K562 (cell line): ENCODE measurements around the gene MAGEA1. TPM values are rescaled to one million over a fixed set of nuclear protein-coding genes. Genes with fewer than 3 reads are reported as not detected.

Source experiments
- ATAC-seq: fragments of 200-7000 bp; cut with Tn5 transposase; 3 replicates; pipeline ENCODE4 v1.9.1; 2020; ENCODE audit warnings: moderate library complexity
- BruUV-seq: library from RNA; stranded (reverse); fragments of 400-500 nt; replicated peaks from 2 replicates; lab custom pipeline; 2021; lab: Mats Ljungman, UMichigan
- CTCF ChIA-PET: fragments of 300-600 bp; formaldehyde crosslinking; extraction: SDS; loops from one replicate; lab custom pipeline; 2021; ENCODE audit warnings: low intra/inter-chr PET ratio; lab: Yijun Ruan, JAX
- POLR2A ChIA-PET: fragments of 300-600, 350-650 bp; sonication (Branson Sonifier 250); formaldehyde crosslinking; extraction: SDS; loops from one replicate; lab custom pipeline; 2021; ENCODE audit warnings: antibody characterized with exemption, inconsistent platforms; lab: Yijun Ruan, JAX
- DNase-seq, 4 experiments: peaks; one replicate each; pipeline versions ENCODE4 v3.0.0 to v3.0.0-alpha.2; 2011 to 2018; ENCODE audit warnings: low spot score in 3 of 4, mixed read lengths in 3 of 4; ENCODE audit errors: extremely low read depth in 1 of 4
- FAIRE-seq: peaks from 2 replicates; lab custom pipeline; 2011; peaks lifted over from hg19 to GRCh38; lab: Jason Lieb, UNC
- H2AFZ ChIP-seq: 2 replicates; pipeline ENCODE4 v1.6.0; 2011; ENCODE audit warnings: low read depth, low read length, control low read depth, inconsistent platforms
- H3K27ac ChIP-seq: fragments of 200-600 bp; 3 replicates; pipeline ENCODE4 v1.8.0; 2011; ENCODE audit warnings: low read depth, mild to moderate bottlenecking, control low read depth, inconsistent platforms, low read length, moderate library complexity, mixed read lengths; ENCODE audit errors: extremely low read depth
- H3K27me3 ChIP-seq, 2 experiments: fragments of 300-600 bp in 1 of 2; 2 replicates in 1 of 2; 3 replicates in 1 of 2; pipeline versions ENCODE4 v1.6.0 to v1.8.0; 2011; ENCODE audit warnings: inconsistent platforms in 2 of 2, low read length in 2 of 2, mild to moderate bottlenecking in 1 of 2, mixed read lengths in 1 of 2, moderate library complexity in 1 of 2; ENCODE audit not compliant: control insufficient read depth in 2 of 2, insufficient read depth in 2 of 2
- H3K36me3 ChIP-seq: fragments of 300-600 bp; 3 replicates; pipeline ENCODE4 v1.8.0; 2011; ENCODE audit warnings: mild to moderate bottlenecking, low read length, inconsistent platforms; ENCODE audit not compliant: control insufficient read depth, insufficient read depth
- H3K4me1 ChIP-seq, 2 experiments: fragments of 200-600 bp in 1 of 2; replicated peaks in 1 of 2; 2 replicates in 1 of 2; 3 replicates in 1 of 2; pipeline versions ENCODE4 v1.5.1 to v1.8.0; 2011; ENCODE audit warnings: inconsistent platforms in 2 of 2, low read length in 2 of 2, mild to moderate bottlenecking in 1 of 2, mixed read lengths in 1 of 2, moderate library complexity in 1 of 2; ENCODE audit not compliant: control insufficient read depth in 2 of 2, insufficient read depth in 2 of 2
- H3K4me2 ChIP-seq: 2 replicates; pipeline ENCODE4 v1.6.1; 2011; ENCODE audit warnings: low read length, control low read depth, inconsistent platforms, mixed read lengths; ENCODE audit not compliant: insufficient read depth
- H3K4me3 ChIP-seq: fragments of 200-600 bp; sonication (generic), shearing (Covaris generic); 2 replicates; pipeline ENCODE4 v1.5.1; 2016; ENCODE audit warnings: control low read depth, inconsistent platforms
- H3K79me2 ChIP-seq: fragments of 200-600 bp; 3 replicates; pipeline ENCODE4 v1.8.0; 2011; ENCODE audit warnings: low read length, inconsistent platforms; ENCODE audit not compliant: control insufficient read depth, insufficient read depth
- H3K9ac ChIP-seq, 2 experiments: 2 replicates each; pipeline versions ENCODE4 v1.6.0 to v1.6.1; 2011; ENCODE audit warnings: low read depth in 2 of 2, low read length in 2 of 2, control low read depth in 1 of 2, inconsistent platforms in 1 of 2, mild to moderate bottlenecking in 1 of 2, mixed read lengths in 1 of 2; ENCODE audit not compliant: insufficient read depth in 1 of 2
- H3K9me1 ChIP-seq: one replicate; pipeline ENCODE4 v1.6.0; 2011; ENCODE audit warnings: inconsistent platforms, mild to moderate bottlenecking, low read length, moderate library complexity; ENCODE audit not compliant: control insufficient read depth, insufficient read depth
- H3K9me3 ChIP-seq: replicated peaks from 2 replicates; pipeline ENCODE4 v1.5.1; 2011; ENCODE audit warnings: low read depth, low read length, inconsistent platforms; ENCODE audit not compliant: control insufficient read depth, insufficient read depth
- H4K20me1 ChIP-seq: replicated peaks from 2 replicates; pipeline ENCODE4 v1.6.1; 2011; ENCODE audit warnings: low read length, inconsistent platforms, mixed read lengths; ENCODE audit not compliant: control insufficient read depth, insufficient read depth
- CXXC5 ChIP-seq: fragments of 250-450 bp; sonication (Bioruptor Pico); IDR thresholded peaks from 2 replicates; pipeline ENCODE4 v1.8.0; 2022; ENCODE audit warnings: inconsistent platforms, mild to moderate bottlenecking, moderate library complexity
- PTTG1 ChIP-seq: fragments of 450-650 bp; IDR thresholded peaks from 2 replicates; pipeline ENCODE4 v1.6.1; 2016; ENCODE audit warnings: low read depth, mild to moderate bottlenecking, missing genetic modification characterization, missing compliant biosample characterization
- RBM25 ChIP-seq: fragments of 200-400 bp; formaldehyde crosslinking; IDR thresholded peaks from 2 replicates; pipeline ENCODE4 v1.6.1; 2018; ENCODE audit warnings: low read length, low read depth, moderate library complexity; ENCODE audit not compliant: severe bottlenecking
- SNRNP70 ChIP-seq: fragments of 200-400 bp; formaldehyde crosslinking; optimal IDR thresholded peaks from 2 replicates; pipeline ENCODE3; 2017; ENCODE audit warnings: low read depth, low read length
- WGBS: fragments of 100-300 bp; shearing (Covaris generic); methylation state at CpG from one replicate; pipeline ENCODE4 v1.1.6; 2016; ENCODE audit warnings: low coverage, mixed read lengths; ENCODE audit not compliant: insufficient coverage; ENCODE audit errors: missing lambda C conversion rate; 5-methylcytosine and 5-hydroxymethylcytosine counted together
- in situ Hi-C: fragments of 300-500 bp; cut with MboI; formaldehyde crosslinking; loops from 4 replicates; pipeline ENCODE4 v1.15.0; 2018; ENCODE audit warnings: inconsistent platforms, mixed read lengths
- intact Hi-C: fragments of 100-400 bp; cut with micrococcal nuclease; formaldehyde crosslinking; loops from 2 replicates; pipeline ENCODE4 v1.14.2; 2022
- polyA plus RNA-seq, 8 experiments: library from polyadenylated mRNA; depleted of rRNA in 4 of 8; stranded (reverse) in 5 of 8; unstranded in 3 of 8; fragments of >200 nt; fragmentation: Nextera tagmentation in 2 of 8; fragmentation: Illumina TruSeq in 1 of 8; extraction: Ambion mirVana in 2 of 8; extraction: Trizol in 1 of 8; gene quantifications; 2 replicates each; pipeline versions ENCODE4 v1.2.1 to v1.2.3, GENCODE V29; 2011 to 2014; ENCODE audit warnings: inconsistent platforms in 1 of 8, missing spikeins in 1 of 8
- total RNA-seq, 7 experiments: library from RNA; depleted of rRNA in 6 of 7; stranded (reverse); fragments of >200 nt in 6 of 7; fragmentation: Illumina TruSeq in 2 of 7; extraction: Trizol in 2 of 7; gene quantifications; 2 replicates each; pipeline versions ENCODE4 v1.2.1 to v1.2.3, GENCODE V29; 2011 to 2021; ENCODE audit warnings: low replicate concordance in 1 of 7
- TF ChIP-seq, protein P1 (sequence below): IDR thresholded peaks from 2 replicates; pipeline ENCODE4 v1.6.1; 2016; ENCODE audit warnings: missing genetic modification characterization, missing compliant biosample characterization
- TF ChIP-seq, protein P2 (sequence below): fragments of 450-650 bp; formaldehyde crosslinking; IDR thresholded peaks from 2 replicates; pipeline ENCODE4 v1.4.0; 2020; ENCODE audit warnings: mild to moderate bottlenecking

Gene MAGEA1
- total and polyA plus RNA-seq, 9 of the 15 experiments (the other 6 are each of a cell fraction or from before 2014, with no cell fraction given) = 10.2 to 57.9 (median 44.1) TPM

DNA sequence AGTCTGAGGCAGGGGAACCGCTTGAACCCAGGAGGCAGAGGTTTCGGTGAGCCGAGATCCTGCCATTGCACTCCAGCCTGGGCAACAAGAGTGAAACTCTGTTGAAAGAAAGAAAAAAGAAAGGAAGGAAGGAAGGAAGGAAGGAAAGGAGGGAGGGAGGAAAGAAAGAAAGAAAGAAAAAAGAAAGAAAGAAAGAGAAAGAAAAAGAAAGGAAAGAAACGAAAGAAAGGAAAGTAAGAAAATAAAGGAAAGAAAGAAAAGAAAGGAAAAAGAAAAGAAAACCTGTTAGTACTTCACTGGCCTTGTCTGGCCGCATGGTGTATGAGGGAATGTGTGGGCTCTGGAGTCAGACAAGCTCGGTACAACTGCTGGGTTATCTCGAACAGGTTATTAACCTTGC lies 20.8 kb upstream of the MAGEA1 start:
- BruUV-seq = no TSS peak
- Histone ChIP-seq H3K79me2 (no peaks in the 10 kb centered on the region), H3K36me3 (no peaks in the 10 kb centered on the region), H3K27me3 (no peaks in the 10 kb centered on the region; a peak in 1 of 5 replicates), H3K27ac (no peak overlapping the region), H3K9ac (no peak overlapping the region), H4K20me1 (no peaks in the 10 kb centered on the region), H3K9me1 (no peaks in the 10 kb centered on the region), H3K4me2 (no peak overlapping the region), H3K4me1 (no peaks in the 10 kb centered on the region), H3K4me3 (no peak overlapping the region), H3K9me3 (no peaks in the 10 kb centered on the region), H2AFZ (no peak overlapping the region)
- intact Hi-C loops (no loop called here), in situ Hi-C loops (loop anchor here (10.0 kb wide), 1 partner anchor 96 kb away; no protein-coding TSS in a partner anchor)
- POLR2A ChIA-PET = no interaction called here
- FAIRE-seq = no peak
- ATAC-seq = no peak
- CTCF ChIA-PET = no interaction called here
- 0% methylated on average over 3 of the region's 7 CpGs for WGBS
- DNase-seq = no peak
- TF ChIP-seq RBM25 = peak; percentile 32
- TF ChIP-seq, protein P1, sequence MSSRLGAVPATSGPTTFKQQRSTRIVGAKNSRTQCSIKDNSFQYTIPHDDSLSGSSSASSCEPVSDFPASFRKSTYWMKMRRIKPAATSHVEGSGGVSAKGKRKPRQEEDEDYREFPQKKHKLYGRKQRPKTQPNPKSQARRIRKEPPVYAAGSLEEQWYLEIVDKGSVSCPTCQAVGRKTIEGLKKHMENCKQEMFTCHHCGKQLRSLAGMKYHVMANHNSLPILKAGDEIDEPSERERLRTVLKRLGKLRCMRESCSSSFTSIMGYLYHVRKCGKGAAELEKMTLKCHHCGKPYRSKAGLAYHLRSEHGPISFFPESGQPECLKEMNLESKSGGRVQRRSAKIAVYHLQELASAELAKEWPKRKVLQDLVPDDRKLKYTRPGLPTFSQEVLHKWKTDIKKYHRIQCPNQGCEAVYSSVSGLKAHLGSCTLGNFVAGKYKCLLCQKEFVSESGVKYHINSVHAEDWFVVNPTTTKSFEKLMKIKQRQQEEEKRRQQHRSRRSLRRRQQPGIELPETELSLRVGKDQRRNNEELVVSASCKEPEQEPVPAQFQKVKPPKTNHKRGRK = peak; percentile 69; the same call in 1 of the 2 replicates
- no peak for TF ChIP-seq SNRNP70

DNA sequence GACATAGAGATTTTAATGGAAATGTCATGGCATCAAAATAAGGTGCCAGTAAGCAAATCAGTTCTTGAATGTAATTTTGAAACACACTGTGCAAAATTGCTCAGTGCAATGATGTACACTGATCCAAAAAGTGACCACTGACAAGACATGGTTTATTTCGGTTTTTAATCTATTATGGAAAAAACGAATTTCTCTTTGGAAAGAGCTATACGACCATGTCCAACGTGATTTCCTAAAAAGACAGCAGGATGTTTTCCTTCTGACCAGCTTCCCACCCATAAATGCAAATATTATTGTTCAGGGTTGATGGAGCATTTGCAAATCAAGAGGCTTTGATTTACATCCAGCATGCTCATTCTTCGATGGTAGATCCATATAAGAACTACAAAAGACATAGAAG lies 17.1 kb upstream of the MAGEA1 start:
- Histone ChIP-seq H3K4me1 (no peaks in the 10 kb centered on the region), H3K4me3 (no peak overlapping the region), H3K4me2 (no peak overlapping the region), H3K27ac (no peak overlapping the region), H4K20me1 (no peaks in the 10 kb centered on the region), H3K36me3 (no peaks in the 10 kb centered on the region), H2AFZ (no peak overlapping the region), H3K9me3 (no peaks in the 10 kb centered on the region), H3K9me1 (no peaks in the 10 kb centered on the region), H3K79me2 (no peaks in the 10 kb centered on the region), H3K27me3 (no peaks in the 10 kb centered on the region; a peak in 1 of 5 replicates), H3K9ac (no peak overlapping the region)
- ChIA-PET POLR2A (no interaction called here), CTCF (no interaction called here)
- ATAC-seq = no peak
- in situ Hi-C loops = no loop called here
- intact Hi-C loops = no loop called here
- BruUV-seq = no TSS peak
- WGBS = 1% methylated on average over 5 of the region's 5 CpGs
- DNase-seq = no peak
- TF ChIP-seq PTTG1 (tag) (no peak), CXXC5 (no peak)
- TF ChIP-seq, protein P2, sequence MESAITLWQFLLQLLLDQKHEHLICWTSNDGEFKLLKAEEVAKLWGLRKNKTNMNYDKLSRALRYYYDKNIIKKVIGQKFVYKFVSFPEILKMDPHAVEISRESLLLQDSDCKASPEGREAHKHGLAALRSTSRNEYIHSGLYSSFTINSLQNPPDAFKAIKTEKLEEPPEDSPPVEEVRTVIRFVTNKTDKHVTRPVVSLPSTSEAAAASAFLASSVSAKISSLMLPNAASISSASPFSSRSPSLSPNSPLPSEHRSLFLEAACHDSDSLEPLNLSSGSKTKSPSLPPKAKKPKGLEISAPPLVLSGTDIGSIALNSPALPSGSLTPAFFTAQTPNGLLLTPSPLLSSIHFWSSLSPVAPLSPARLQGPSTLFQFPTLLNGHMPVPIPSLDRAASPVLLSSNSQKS (CRISPR knock-in tag) = no peak
- no peak for FAIRE-seq
